Measurements from ENCODE around the gene SERPINB12. TPM values are rescaled to one million over a fixed set of nuclear protein-coding genes. Genes with fewer than 3 reads are reported as not detected.

The SERPINB12 gene
- total RNA-seq, 1 experiment from 2014 or later: not detected

- Histone ChIP-seq H2BK15ac (ENCODE audit: low read depth, low read length) (no peak overlapping the region), H3K9me3 (ENCODE audit: control insufficient read depth, low read depth, low read length) (no peaks in the 10 kb centered on the region), H4K5ac (ENCODE audit: insufficient read length, low read depth, low read length) (no peak overlapping the region), H3K4ac (ENCODE audit: low read depth, low read length) (no peak overlapping the region), H4K8ac (replicated peaks; ENCODE audit: insufficient read length, low read depth, low read length) (no peak overlapping the region), H2AK5ac (ENCODE audit: insufficient read length, low read length) (no peak overlapping the region), H4K20me1 (ENCODE audit: control insufficient read depth, insufficient read depth, insufficient read length) (no peaks in the 10 kb centered on the region), H4K91ac (ENCODE audit: insufficient read length, low read depth, low read length) (no peak overlapping the region), H3K14ac (ENCODE audit: insufficient read depth, low read length) (no peak overlapping the region; the same call in 1 of the 2 replicates), H3K9ac (ENCODE audit: extremely low read depth, insufficient read length, low read length) (no peak overlapping the region), H3T11ph (ENCODE audit: low read length) (no peak overlapping the region), H3K56ac (ENCODE audit: insufficient read length, low read depth, low read length) (no peak overlapping the region), H2BK20ac (ENCODE audit: low read depth, low read length, poor library complexity, severe bottlenecking) (no peak overlapping the region), H2BK5ac (ENCODE audit: insufficient read length, low read length) (no peak overlapping the region), H3K18ac (ENCODE audit: insufficient read length, low read depth, low read length) (no peak overlapping the region), H3K79me1 (ENCODE audit: insufficient read depth, low read depth, low read length, poor library complexity, severe bottlenecking) (no peaks in the 10 kb centered on the region), H3K4me1 (ENCODE audit: insufficient read depth, low read length) (no peaks in the 10 kb centered on the region; the same call in 1 of the 2 replicates), H2AFZ (ENCODE audit: low read length) (no peak overlapping the region), H3K79me2 (ENCODE audit: insufficient read depth, low read length) (no peaks in the 10 kb centered on the region), H3K4me2 (ENCODE audit: insufficient read depth, insufficient read length, low read length) (no peak overlapping the region), H2BK120ac (ENCODE audit: low read depth, low read length, poor library complexity, severe bottlenecking) (no peak overlapping the region), H2BK12ac (ENCODE audit: insufficient read length, low read depth, low read length) (no peak overlapping the region), H3K27ac (ENCODE audit: insufficient read length, low read depth, low read length) (no peak overlapping the region), H3K23ac (ENCODE audit: insufficient read length, low read depth, low read length) (no peak overlapping the region), H3K23me2 (ENCODE audit: insufficient read length, low read depth, low read length, poor library complexity, severe bottlenecking) (no peaks in the 10 kb centered on the region), H3K27me3 (ENCODE audit: insufficient read depth, low read length) (no peaks in the 10 kb centered on the region)
- no peaks in the 10 kb centered on the region for H3K27me3 Mint-ChIP-seq (ENCODE audit: low read depth)
- no CpG with 5 or more reads among the region's 3 CpGs for WGBS (ENCODE audit: extremely low coverage, insufficient read length, low lambda C conversion rate)
- H3K27ac Mint-ChIP-seq: no peak overlapping the region
- no peak for DNase-seq
- no peak for TF ChIP-seq CTCF (conservative IDR thresholded peaks at IDR 0.05)
- H3K36me3 Mint-ChIP-seq (ENCODE audit: insufficient read depth in 1 of 3, low read depth in 3 of 3): no peaks in the 10 kb centered on the region
- H3K4me3 Mint-ChIP-seq: no peak overlapping the region
- peaks cover 13 to 16% of the 10 kb centered on the region in 2 experiments for H3K4me1 Mint-ChIP-seq
- H3K9me3 Mint-ChIP-seq: no peaks in the 10 kb centered on the region
Observed at GRCh38 chr18:63520053-63520685, 22.0 kb upstream of the SERPINB12 start.
